Measurements from ENCODE around the gene MRPL22. TPM values are rescaled to one million over a fixed set of nuclear protein-coding genes. Genes with fewer than 3 reads are reported as not detected.

The MRPL22 gene
- 24.8 TPM for total RNA-seq

DNA sequence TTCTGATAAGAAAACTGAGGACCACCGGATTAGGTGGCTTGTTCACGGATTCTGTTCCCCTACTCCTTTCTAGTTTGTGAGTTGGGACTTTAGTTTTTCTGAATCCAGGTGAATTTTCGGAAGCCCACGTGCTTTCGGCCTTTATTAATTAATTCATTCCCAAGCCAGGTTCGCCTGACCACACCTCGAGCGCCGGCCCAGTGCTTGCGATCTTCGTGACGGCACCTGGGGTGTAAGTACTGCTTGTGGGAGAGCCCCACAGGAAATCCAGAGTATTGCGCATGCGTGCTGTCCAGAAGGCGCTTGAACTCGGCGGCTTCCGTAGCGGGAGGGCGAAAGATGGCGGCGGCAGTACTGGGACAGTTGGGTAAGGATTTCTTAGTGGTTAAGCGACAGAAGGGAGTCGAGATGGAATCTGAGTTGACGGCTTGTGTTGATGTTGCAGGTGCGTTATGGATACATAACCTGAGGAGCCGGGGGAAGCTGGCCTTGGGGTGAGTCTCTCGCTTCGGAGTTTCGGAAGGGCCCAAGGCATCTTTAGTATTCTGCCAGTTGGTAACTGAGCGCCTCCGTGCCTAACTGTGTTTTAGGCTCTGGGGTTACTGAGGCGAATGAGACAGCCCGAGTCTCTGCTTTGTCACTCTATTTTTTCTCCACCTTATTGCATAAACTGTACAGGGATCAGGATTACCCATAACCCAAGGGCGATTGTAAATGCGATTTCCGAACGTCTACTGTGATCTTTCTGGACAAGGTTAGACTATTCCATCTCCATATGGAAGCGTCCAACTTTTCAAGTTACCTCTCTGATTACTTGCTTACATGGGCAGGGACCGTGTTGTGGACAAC, at the start of gene MRPL22:
Gene MRPL22, plus strand, starts transcription at position 302 of the 849 bp plus-strand sequence. Its CDS starts 38 bp downstream, at position 340.
- TF ChIP-seq POLR2A (IDR thresholded peaks at IDR 0.05) (no peak), POLR2AphosphoS5 (IDR thresholded peaks at IDR 0.05; ENCODE audit: insufficient read depth in 1 of 2, low read depth in 1 of 2) (peak; percentile 85 to 96)
- TF ChIP-seq, protein P1, sequence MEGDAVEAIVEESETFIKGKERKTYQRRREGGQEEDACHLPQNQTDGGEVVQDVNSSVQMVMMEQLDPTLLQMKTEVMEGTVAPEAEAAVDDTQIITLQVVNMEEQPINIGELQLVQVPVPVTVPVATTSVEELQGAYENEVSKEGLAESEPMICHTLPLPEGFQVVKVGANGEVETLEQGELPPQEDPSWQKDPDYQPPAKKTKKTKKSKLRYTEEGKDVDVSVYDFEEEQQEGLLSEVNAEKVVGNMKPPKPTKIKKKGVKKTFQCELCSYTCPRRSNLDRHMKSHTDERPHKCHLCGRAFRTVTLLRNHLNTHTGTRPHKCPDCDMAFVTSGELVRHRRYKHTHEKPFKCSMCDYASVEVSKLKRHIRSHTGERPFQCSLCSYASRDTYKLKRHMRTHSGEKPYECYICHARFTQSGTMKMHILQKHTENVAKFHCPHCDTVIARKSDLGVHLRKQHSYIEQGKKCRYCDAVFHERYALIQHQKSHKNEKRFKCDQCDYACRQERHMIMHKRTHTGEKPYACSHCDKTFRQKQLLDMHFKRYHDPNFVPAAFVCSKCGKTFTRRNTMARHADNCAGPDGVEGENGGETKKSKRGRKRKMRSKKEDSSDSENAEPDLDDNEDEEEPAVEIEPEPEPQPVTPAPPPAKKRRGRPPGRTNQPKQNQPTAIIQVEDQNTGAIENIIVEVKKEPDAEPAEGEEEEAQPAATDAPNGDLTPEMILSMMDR (IDR thresholded peaks at IDR 0.05) = peak in 1 of 3 experiments; percentile 26
- Histone ChIP-seq H3K27ac (peak within 1 kb of the TSS; percentile 43), H3K4me1 (peaks cover 47% of the 10 kb centered on the region), H3K4me3 (peak within 1 kb of the TSS; percentile 57 to 61), H3K27me3 (no peaks in the 10 kb centered on the region), H3K36me3 (no peaks in the 10 kb centered on the region), H3K9me3 (no peaks in the 10 kb centered on the region)
- intact Hi-C loops (cut with DNase I) = no loop called here
- peak in 1 of 2 donors; percentile 94 for DNase-seq (ENCODE audit: extremely low spot score in 2 of 2)

DNA sequence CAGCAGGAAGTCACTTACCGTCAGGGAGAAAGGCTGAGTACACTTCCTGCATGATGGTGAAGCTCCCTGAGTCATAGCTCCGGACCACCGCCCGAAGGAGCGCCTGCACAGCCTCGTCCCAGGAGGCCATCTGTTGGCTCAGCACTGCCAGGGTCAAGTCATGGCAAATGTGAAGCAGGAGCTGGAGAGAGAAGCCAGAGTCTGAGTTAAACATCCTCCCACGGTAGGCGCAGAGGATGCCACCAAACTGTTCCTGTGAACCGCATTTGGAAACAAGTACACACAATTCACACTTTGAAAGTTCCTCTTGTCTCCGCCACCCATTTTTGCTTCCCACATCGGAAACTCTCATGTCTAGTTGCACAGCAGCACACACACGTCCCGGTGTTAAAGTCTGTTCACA, 48.5 kb upstream of the MRPL22 start:
- intact Hi-C loops (cut with DNase I) = no loop called here
- H3K4me3 ChIP-seq = no peak overlapping the region
- H3K27ac ChIP-seq = no peak overlapping the region
- DNase-seq (ENCODE audit: extremely low spot score in 2 of 2) = no peak
- no peaks in the 10 kb centered on the region for H3K4me1 ChIP-seq
- peaks cover 0 to 77% of the 10 kb centered on the region in 2 donors for H3K36me3 ChIP-seq
- no peaks in the 10 kb centered on the region for H3K27me3 ChIP-seq
- no peaks in the 10 kb centered on the region for H3K9me3 ChIP-seq
- TF ChIP-seq POLR2AphosphoS5 (IDR thresholded peaks at IDR 0.05; ENCODE audit: insufficient read depth in 1 of 2, low read depth in 1 of 2) (no peak), POLR2A (IDR thresholded peaks at IDR 0.05) (no peak)
- TF ChIP-seq, protein P1 (IDR thresholded peaks at IDR 0.05) = no peak

DNA sequence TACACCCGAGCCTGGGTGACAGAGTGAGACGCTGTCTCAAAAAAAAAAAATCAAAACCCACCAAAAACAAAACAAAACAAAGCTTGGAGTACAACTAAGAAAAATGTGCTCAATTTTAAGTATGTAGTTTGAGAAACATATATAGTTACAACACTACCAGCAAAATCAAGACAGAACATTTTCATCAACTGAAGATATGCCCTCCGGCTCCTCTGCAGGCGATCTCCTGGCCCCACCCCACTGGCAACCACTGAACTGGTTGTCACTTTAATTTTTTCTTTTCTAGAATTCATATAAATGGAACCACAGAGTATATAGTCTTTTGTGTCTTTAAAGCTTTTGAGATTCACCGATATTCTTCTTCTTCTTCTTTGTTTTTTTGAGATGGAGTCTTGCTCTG, 47.5 kb upstream of the MRPL22 start:
- H3K9me3 ChIP-seq = no peaks in the 10 kb centered on the region
- H3K4me1 ChIP-seq = peaks cover 2% of the 10 kb centered on the region
- no peaks in the 10 kb centered on the region for H3K27me3 ChIP-seq
- intact Hi-C loops (cut with DNase I) = no loop called here
- peaks cover 0 to 72% of the 10 kb centered on the region in 2 donors for H3K36me3 ChIP-seq
- no peak for DNase-seq (ENCODE audit: extremely low spot score in 2 of 2)
- no peak overlapping the region for H3K27ac ChIP-seq
- TF ChIP-seq POLR2A (IDR thresholded peaks at IDR 0.05) = no peak
- no peak for TF ChIP-seq POLR2AphosphoS5 (IDR thresholded peaks at IDR 0.05; ENCODE audit: insufficient read depth in 1 of 2, low read depth in 1 of 2)
- TF ChIP-seq, protein P1 (IDR thresholded peaks at IDR 0.05) = no peak
- H3K4me3 ChIP-seq = no peak overlapping the region

DNA sequence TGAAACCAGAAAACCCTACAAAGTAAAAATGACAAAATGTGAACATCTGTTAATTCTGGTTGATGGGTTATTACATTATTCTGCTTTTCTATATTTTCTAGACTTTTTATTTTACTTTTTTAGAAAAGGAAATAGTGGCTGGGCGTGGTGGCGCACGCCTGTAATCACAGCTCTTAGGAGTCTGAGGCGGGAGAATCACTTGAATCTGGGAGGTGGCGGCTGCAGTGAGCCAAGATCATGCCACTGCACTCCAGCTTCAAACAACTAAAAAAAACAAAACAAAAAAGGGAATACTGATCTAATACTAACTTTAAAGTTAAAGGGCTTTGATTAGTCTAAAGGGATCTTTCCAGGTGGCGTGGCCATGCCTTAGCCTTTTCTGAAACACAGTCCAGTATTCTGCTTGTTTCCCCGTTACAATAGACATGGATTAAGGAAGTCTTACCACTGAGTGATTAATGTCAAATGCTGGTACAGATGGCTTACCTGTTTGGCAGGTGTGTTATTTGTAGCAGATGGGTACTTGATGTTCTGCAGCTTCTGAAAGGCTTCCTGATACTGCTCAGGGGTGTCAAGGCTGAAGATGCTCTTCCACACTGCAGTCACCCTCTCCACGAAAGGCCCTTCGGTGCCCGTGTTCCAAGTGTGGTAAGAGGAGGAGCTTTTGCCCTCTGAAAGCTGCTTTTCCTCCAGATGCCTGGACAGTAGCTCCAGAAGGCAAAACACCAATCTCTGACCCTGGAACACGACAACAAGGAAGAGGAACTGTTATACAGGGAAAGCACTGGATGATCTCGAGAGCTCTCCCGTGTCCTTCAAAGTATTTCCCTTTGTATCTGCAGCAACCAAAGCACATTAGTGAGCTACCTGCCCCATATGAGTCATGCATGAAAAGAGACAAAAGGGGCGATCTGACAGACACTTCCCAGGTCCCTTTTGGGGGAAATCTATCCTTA, 45.0 kb upstream of the MRPL22 start:
- no peak for DNase-seq (ENCODE audit: extremely low spot score in 2 of 2)
- H3K4me3 ChIP-seq = no peak overlapping the region
- intact Hi-C loops (cut with DNase I) = no loop called here
- peaks cover 0 to 58% of the 10 kb centered on the region in 2 donors for H3K36me3 ChIP-seq
- no peak for TF ChIP-seq POLR2AphosphoS5 (IDR thresholded peaks at IDR 0.05; ENCODE audit: insufficient read depth in 1 of 2, low read depth in 1 of 2)
- TF ChIP-seq, protein P1 (IDR thresholded peaks at IDR 0.05) = no peak
- no peak for TF ChIP-seq POLR2A (IDR thresholded peaks at IDR 0.05)
- no peak overlapping the region for H3K27ac ChIP-seq
- H3K9me3 ChIP-seq = no peaks in the 10 kb centered on the region
- no peaks in the 10 kb centered on the region for H3K27me3 ChIP-seq
- peaks cover 9% of the 10 kb centered on the region for H3K4me1 ChIP-seq
